ENCODE measurements around the gene ANKRD11.
"Not testable (repeated sequence)": the region's sequence is repeated elsewhere in the genome, so short reads cannot be mapped to it uniquely, and the experiment has no call there.

The ANKRD11 gene

DNA sequence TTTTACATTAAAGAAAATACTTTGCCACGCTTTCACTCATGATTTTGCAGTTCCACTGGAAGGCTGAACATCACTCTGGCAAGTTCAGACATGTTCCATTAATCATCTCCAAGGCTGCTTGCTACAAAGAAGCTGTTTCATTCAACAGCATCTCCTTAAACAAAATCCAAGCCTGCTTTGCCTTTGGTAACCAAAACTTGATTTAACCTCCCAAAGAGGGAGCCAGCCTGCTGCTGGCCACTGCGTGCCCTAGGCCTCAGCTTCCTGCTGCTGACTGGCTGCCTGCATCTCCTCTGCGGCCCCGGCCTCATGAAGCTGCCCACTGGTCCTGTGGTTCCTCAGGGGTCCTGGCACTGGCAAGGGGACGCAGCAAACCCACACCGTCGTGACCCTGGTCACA is 31.8 kb downstream of the ANKRD11 start:
- TF ChIP-seq, protein P1, sequence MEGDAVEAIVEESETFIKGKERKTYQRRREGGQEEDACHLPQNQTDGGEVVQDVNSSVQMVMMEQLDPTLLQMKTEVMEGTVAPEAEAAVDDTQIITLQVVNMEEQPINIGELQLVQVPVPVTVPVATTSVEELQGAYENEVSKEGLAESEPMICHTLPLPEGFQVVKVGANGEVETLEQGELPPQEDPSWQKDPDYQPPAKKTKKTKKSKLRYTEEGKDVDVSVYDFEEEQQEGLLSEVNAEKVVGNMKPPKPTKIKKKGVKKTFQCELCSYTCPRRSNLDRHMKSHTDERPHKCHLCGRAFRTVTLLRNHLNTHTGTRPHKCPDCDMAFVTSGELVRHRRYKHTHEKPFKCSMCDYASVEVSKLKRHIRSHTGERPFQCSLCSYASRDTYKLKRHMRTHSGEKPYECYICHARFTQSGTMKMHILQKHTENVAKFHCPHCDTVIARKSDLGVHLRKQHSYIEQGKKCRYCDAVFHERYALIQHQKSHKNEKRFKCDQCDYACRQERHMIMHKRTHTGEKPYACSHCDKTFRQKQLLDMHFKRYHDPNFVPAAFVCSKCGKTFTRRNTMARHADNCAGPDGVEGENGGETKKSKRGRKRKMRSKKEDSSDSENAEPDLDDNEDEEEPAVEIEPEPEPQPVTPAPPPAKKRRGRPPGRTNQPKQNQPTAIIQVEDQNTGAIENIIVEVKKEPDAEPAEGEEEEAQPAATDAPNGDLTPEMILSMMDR (IDR thresholded peaks at IDR 0.05; ENCODE audit: control extremely low read depth, extremely low read depth, low read depth, missing control alignments): no peak
- no peak for DNase-seq (ENCODE audit: extremely low spot score)
- CTCF ChIA-PET: interaction anchor here (1.6 kb wide), 1 partner anchor 14 kb away, joined by 4 read pairs; no protein-coding TSS in a partner anchor
- POLR2A ChIA-PET: interaction anchor here (0.7 kb wide), 1 partner anchor 477 kb away, joined by 3 read pairs; no protein-coding TSS in a partner anchor

DNA sequence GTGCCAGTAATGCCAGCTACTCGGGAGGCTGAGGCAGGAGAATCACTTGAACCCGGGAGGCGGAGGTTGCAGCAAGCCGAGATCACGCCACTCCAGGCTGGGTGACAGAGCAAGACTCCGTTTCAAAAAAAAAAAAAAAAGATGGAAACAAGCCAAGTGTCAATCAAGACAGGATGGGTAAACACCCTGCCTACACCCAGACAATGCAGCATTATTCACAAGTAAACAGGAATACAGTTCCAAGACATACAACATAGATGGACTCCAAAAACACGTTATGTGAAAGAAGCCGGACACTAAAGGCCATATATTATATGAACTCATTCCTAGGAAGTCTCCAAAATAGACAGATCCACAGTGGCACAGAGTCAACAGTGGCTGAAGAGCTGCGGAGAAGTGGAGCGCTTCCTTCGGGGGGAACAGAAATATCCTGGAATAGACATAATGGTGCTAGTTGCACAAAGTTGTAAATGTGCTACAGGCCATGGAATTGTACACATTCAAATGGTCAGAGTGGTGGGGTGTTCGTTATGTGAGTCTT is 33.9 kb downstream of the ANKRD11 start:
- CTCF ChIA-PET: interaction anchor here (1.1 kb wide), 1 partner anchor 10 kb away, joined by 3 read pairs; no protein-coding TSS in a partner anchor
- TF ChIP-seq, protein P1 (IDR thresholded peaks at IDR 0.05; ENCODE audit: control extremely low read depth, extremely low read depth, low read depth, missing control alignments): no peak
- DNase-seq (ENCODE audit: extremely low spot score): no peak
- POLR2A ChIA-PET: interaction anchor here (1.0 kb wide), 1 partner anchor 15 kb away, joined by 3 read pairs; no protein-coding TSS in a partner anchor

DNA sequence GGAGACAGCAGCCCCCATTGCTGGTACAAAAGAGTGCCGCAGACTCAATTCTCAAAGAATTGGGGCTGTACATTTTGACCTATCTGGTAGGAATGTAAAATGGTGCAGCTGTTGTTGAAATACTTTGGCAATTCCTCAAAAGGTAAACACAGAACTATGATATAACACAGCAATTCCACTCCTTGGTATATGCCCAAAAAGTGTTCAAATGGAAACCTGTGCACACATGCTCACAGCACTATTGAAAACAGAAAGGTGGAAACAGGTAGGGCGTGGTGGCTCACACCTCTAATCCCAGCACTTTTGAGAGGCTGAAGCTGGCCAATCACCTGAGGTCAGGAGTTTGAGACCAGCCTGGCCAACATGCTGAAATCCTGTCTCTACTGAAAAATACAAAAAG is 34.7 kb downstream of the ANKRD11 start:
- TF ChIP-seq, protein P1 (IDR thresholded peaks at IDR 0.05; ENCODE audit: control extremely low read depth, extremely low read depth, low read depth, missing control alignments): no peak
- CTCF ChIA-PET: interaction anchor here (0.8 to 1.1 kb wide), 2 partner anchors 10 to 36 kb away, joined by 3 to 4 read pairs; no protein-coding TSS in a partner anchor
- POLR2A ChIA-PET: interaction anchor here (1.0 kb wide), 1 partner anchor 24 kb away, joined by 3 read pairs; no protein-coding TSS in a partner anchor
- no peak for DNase-seq (ENCODE audit: extremely low spot score)

DNA sequence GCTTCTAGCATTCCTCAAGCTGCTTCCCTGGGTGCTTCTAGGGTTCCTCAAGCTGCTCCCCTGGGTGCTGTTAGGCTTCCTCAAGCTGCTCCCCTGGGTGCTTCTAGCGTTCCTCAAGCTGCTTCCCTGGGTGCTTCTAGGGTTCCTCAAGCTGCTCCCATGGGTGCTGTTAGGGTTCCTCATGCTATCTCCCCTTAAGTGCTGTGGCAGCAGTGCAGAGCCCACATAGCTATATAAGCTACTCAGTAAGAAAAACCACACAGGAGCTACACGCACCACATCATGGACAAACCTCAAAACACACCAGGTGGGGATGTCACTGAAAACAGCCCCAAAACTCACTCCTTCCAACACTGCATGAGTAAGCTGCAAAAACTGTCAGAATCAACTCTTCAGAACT is 35.2 kb downstream of the ANKRD11 start:
- TF ChIP-seq, protein P1 (IDR thresholded peaks at IDR 0.05; ENCODE audit: control extremely low read depth, extremely low read depth, low read depth, missing control alignments): no peak
- CTCF ChIA-PET: interaction anchor here (0.8 to 1.1 kb wide), 2 partner anchors 9 to 36 kb away, joined by 3 to 4 read pairs; no protein-coding TSS in a partner anchor
- POLR2A ChIA-PET: interaction anchor here (0.9 to 1.0 kb wide), 2 partner anchors 22 to 24 kb away, joined by 3 to 4 read pairs; no protein-coding TSS in a partner anchor
- no peak for DNase-seq (ENCODE audit: extremely low spot score)

DNA sequence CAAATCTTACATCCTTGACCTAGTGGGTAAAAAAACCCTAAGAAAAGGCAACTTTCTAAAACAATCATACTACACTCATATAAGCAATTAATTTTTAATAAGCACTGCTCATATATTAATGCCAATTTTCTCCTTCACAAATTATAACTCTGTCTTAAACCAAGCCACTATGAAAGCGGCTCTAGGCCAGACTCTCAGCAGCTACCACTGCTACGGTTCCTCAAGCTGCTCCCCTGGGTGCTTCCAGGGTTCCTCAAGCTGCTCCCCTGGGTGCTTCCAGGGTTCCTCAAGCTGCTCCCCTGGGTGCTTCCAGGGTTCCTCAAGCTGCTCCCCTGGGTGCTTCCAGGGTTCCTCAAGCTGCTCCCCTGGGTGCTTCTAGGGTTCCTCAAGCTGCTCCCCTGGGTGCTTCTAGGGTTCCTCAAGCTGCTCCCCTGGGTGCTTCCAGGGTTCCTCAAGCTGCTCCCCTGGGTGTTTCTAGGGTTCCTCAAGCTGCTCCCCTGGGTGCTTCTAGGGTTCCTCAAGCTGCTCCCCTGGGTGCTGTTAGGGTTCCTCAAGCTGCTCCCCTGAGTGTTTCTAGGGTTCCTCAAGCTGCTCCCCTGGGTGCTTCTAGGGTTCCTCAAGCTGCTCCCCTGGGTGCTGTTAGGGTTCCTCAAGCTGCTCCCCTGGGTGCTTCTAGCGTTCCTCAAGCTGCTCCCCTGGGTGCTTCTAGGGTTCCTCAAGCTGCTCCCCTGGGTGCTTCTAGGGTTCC is 35.8 kb downstream of the ANKRD11 start:
- CTCF ChIA-PET: interaction anchor here (0.7 to 1.0 kb wide), 2 partner anchors 12 to 16 kb away, joined by 3 to 5 read pairs; no protein-coding TSS in a partner anchor
- POLR2A ChIA-PET: interaction anchor here (0.9 to 1.0 kb wide), 2 partner anchors 22 to 25 kb away, joined by 3 to 4 read pairs; no protein-coding TSS in a partner anchor

DNA sequence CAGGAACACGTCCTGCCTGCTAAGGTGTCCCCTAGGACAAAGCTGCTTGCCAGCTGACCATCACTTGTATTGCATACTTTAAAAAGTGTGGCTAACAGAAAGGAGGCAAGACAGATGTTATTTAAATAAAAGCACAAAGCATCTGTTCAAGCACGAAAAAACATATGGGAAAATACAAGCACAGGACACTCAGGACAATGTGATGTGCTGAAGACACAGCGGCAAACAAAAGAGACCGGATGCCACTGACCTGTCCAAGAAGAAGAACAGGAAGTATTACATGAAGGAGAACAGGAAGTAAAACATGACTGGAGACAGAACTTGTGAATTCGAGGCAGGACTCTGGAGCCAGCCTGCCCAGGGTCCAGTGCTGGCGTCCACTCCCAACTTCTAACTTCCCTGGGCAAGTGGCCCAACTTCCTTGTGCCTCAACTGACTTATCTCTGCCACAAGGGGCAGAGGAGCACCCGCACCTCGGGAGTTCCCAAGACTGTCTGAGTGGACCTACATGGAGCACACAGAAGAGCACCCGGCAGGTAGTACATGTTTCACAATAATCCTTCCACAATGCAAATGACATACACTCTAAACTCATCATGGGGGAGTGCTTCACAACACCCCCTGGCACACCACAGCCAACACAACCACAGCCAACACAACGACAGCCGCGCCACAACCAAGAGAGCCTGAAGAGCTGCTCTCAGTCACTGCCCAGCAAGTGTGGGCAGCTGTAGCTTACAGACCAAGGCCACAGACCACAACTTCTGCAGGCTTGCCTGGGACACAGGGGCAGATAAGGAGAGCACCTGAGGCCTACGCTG is 36.6 kb downstream of the ANKRD11 start:
- no peak for DNase-seq (ENCODE audit: extremely low spot score)
- CTCF ChIA-PET: interaction anchor here (0.6 to 1.0 kb wide), 2 partner anchors 13 to 33 kb away, joined by 3 to 5 read pairs; no protein-coding TSS in a partner anchor
- POLR2A ChIA-PET: no interaction called here
- TF ChIP-seq, protein P1 (IDR thresholded peaks at IDR 0.05; ENCODE audit: control extremely low read depth, extremely low read depth, low read depth, missing control alignments): no peak

More for the DNA sequence above, 35.8 kb downstream of the ANKRD11 start:
- DNase-seq (ENCODE audit: extremely low spot score): not testable (repeated sequence)
